GM12878 (cell line): Measurements from ENCODE around the gene MYH9. TPM values are rescaled to one million over a fixed set of nuclear protein-coding genes. Genes with fewer than 3 reads are reported as not detected.
A peak's percentile ranks its signal among the peaks of the same experiment; 100 is the strongest.

Source experiments
- ATF7 ChIP-seq: fragments of 450-650 bp; IDR thresholded peaks from 2 replicates; pipeline ENCODE4 v1.6.1; 2016; ENCODE audit warnings: low read depth, mild to moderate bottlenecking
- BMI1 ChIP-seq: fragments of 450-650 bp; IDR thresholded peaks from 2 replicates; pipeline ENCODE4 v1.6.1; 2016; ENCODE audit warnings: mild to moderate bottlenecking, moderate library complexity, borderline replicate concordance
- CBX3 ChIP-seq: fragments of 200-600 bp; sonication (generic); IDR thresholded peaks from 2 replicates; pipeline ENCODE4 v1.6.1; 2016; ENCODE audit warnings: low read depth, borderline replicate concordance
- CHD2 ChIP-seq: IDR thresholded peaks from 2 replicates; pipeline ENCODE4 v1.6.1; 2011; ENCODE audit warnings: low read depth, low read length, improper control_type of control experiment, borderline replicate concordance
- CHD4 ChIP-seq: fragments of 200-600 bp; sonication (generic); IDR thresholded peaks from 2 replicates; pipeline ENCODE4 v1.6.1; 2016; ENCODE audit warnings: mild to moderate bottlenecking
- CREB1 ChIP-seq: IDR thresholded peaks from 2 replicates; pipeline ENCODE4 v1.6.1; 2012; ENCODE audit warnings: low read depth, mild to moderate bottlenecking, inconsistent platforms
- CTCF ChIP-seq, 3 experiments: IDR thresholded peaks in 2 of 3; conservative IDR thresholded peaks in 1 of 3; 2 replicates each; pipeline ENCODE4 v1.5.1; 2011; ENCODE audit warnings: low read depth in 3 of 3, low read length in 3 of 3, mild to moderate bottlenecking in 3 of 3, control low read depth in 2 of 3, moderate library complexity in 2 of 3, inconsistent platforms in 1 of 3, mixed read lengths in 1 of 3; ENCODE audit not compliant: control insufficient read depth in 2 of 3, insufficient read depth in 1 of 3; ENCODE audit errors: extremely low read depth in 1 of 3
- MXI1 ChIP-seq: fragments of 150-350 bp; IDR thresholded peaks from 2 replicates; pipeline ENCODE4 v1.6.1; 2011; ENCODE audit warnings: low read depth, mild to moderate bottlenecking, inconsistent platforms, low read length, improper control_type of control experiment
- MYC ChIP-seq: IDR thresholded peaks from 2 replicates; pipeline ENCODE4 v1.6.1; 2011; ENCODE audit warnings: mild to moderate bottlenecking, low read length, moderate library complexity, inconsistent platforms; ENCODE audit not compliant: insufficient read depth, insufficient replicate concordance, insufficient read length, severe bottlenecking
- NR2C1 ChIP-seq: fragments of 450-650 bp; IDR thresholded peaks from 2 replicates; pipeline ENCODE4 v1.6.1; 2017; ENCODE audit warnings: antibody characterized with exemption, mild to moderate bottlenecking, moderate library complexity
- POLR2A ChIP-seq: IDR thresholded peaks from 2 replicates; pipeline ENCODE4 v1.6.1; 2011; ENCODE audit warnings: low read depth, mild to moderate bottlenecking, low read length
- PRDM15 ChIP-seq: fragments of 450-650 bp; formaldehyde crosslinking; IDR thresholded peaks from 2 replicates; pipeline ENCODE4 v1.4.0; 2020; ENCODE audit warnings: mild to moderate bottlenecking, moderate library complexity
- SIN3A ChIP-seq: IDR thresholded peaks from 2 replicates; pipeline ENCODE4 v1.6.1; 2012; ENCODE audit warnings: low read depth, low read length, improper control_type of control experiment
- STAT3 ChIP-seq: IDR thresholded peaks from 2 replicates; pipeline ENCODE4 v1.6.1; 2011; ENCODE audit warnings: low read depth, low read length, improper control_type of control experiment
- SUPT20H ChIP-seq: IDR thresholded peaks from 2 replicates; pipeline ENCODE4 v1.6.1; 2011; ENCODE audit warnings: low read depth, mild to moderate bottlenecking, low read length, moderate library complexity, borderline replicate concordance; ENCODE audit not compliant: control insufficient read depth
- USF1 ChIP-seq: IDR thresholded peaks from 2 replicates; pipeline ENCODE4 v1.6.1; 2011; ENCODE audit warnings: borderline replicate concordance, low read depth, mild to moderate bottlenecking, moderate library complexity, mixed read lengths, low read length; ENCODE audit not compliant: insufficient read depth; ENCODE audit errors: extremely low read length
- YY1 ChIP-seq: IDR thresholded peaks from 2 replicates; pipeline ENCODE4 v1.6.1; 2011; ENCODE audit warnings: low read depth, mild to moderate bottlenecking, low read length
- ZBTB4 ChIP-seq: fragments of 450-650 bp; formaldehyde crosslinking; IDR thresholded peaks from 2 replicates; pipeline ENCODE4 v1.4.0; 2022; ENCODE audit warnings: mild to moderate bottlenecking, moderate library complexity
- ZNF207 ChIP-seq: fragments of 450-650 bp; IDR thresholded peaks from 2 replicates; pipeline ENCODE4 v1.6.1; 2014; ENCODE audit warnings: antibody characterized with exemption, mild to moderate bottlenecking, borderline replicate concordance
- ZNF384 ChIP-seq: IDR thresholded peaks from 2 replicates; pipeline ENCODE4 v1.6.1; 2012; ENCODE audit warnings: low read depth, mild to moderate bottlenecking, low read length, improper control_type of control experiment, borderline replicate concordance
- polyA plus RNA-seq, 11 experiments: library from polyadenylated mRNA; depleted of rRNA in 4 of 11; unstranded in 6 of 11; stranded (reverse) in 5 of 11; fragments of >200 nt; fragmentation: Nextera tagmentation in 4 of 11; fragmentation: Illumina TruSeq in 1 of 11; extraction: Ambion mirVana in 4 of 11; extraction: Trizol in 1 of 11; gene quantifications; 1 replicate in 1 of 11; 2 replicates in 10 of 11; pipeline versions ENCODE4 v1.2.1 to v1.2.3, GENCODE V29; 2011 to 2016; ENCODE audit warnings: inconsistent platforms in 2 of 11, missing spikeins in 2 of 11, low read depth in 1 of 11
- total RNA-seq, 4 experiments: library from RNA; depleted of rRNA in 3 of 4; stranded (reverse); fragments of >200 nt in 3 of 4; fragmentation: Illumina TruSeq in 1 of 4; extraction: Trizol in 1 of 4; gene quantifications; 2 replicates each; pipeline versions ENCODE4 v1.2.1 to v1.2.3, GENCODE V29; 2013 to 2021

MYH9 gene
- total and polyA plus RNA-seq, 10 of the 15 experiments (the other 5 are each of a cell fraction or from before 2014, with no cell fraction given) = 5.1 to 525 (median 145) TPM

GRCh38 chr22:36386900-36387708 lies 663 bp downstream of the MYH9 start (continued):
- TF ChIP-seq CBX3 (no peak), PRDM15 (no peak), SIN3A (no peak), YY1 (no peak; the same call in 1 of the 2 replicates), STAT3 (no peak), MXI1 (no peak; the same call in 1 of the 2 replicates), ZNF384 (no peak), NR2C1 (no peak), ATF7 (no peak), POLR2A (peak; percentile 78; the same call in 1 of the 2 replicates), CHD4 (no peak), SUPT20H (no peak), MYC (no peak), USF1 (no peak), BMI1 (no peak), CTCF (IDR thresholded peaks at IDR 0.05 in 2 of 3, conservative IDR thresholded peaks at IDR 0.05 in 1 of 3; ENCODE audit: control insufficient read depth in 2 of 3, extremely low read depth in 1 of 3, insufficient read depth in 1 of 3, low read depth in 3 of 3, low read length in 3 of 3) (no peak), ZBTB4 (CRISPR knock-in tag) (no peak), CHD2 (no peak), ZNF207 (no peak), CREB1 (no peak)
